Hepatocyte (in vitro differentiated cells): ENCODE results near the gene OR13C2. TPM values are rescaled to one million over a fixed set of nuclear protein-coding genes. Genes with fewer than 3 reads are reported as not detected.
"Not testable (repeated sequence)": the region's sequence is repeated elsewhere in the genome, so short reads cannot be mapped to it uniquely, and the experiment has no call there.

ENCODE experiments used
- DNase-seq: peaks from one replicate; pipeline ENCODE4 v3.0.0-alpha.2; 2016; ENCODE audit warnings: low spot score
- H2AFZ ChIP-seq: fragments of 200-600 bp; sonication (generic); 2 replicates; pipeline ENCODE4 v1.6.0; 2016; ENCODE audit warnings: antibody characterized with exemption, mild to moderate bottlenecking
- H3K27ac ChIP-seq: fragments of 200-600 bp; sonication (generic); 2 replicates; pipeline ENCODE4 v1.5.1; 2016; ENCODE audit warnings: mild to moderate bottlenecking
- H3K27me3 ChIP-seq: fragments of 200-600 bp; sonication (generic); 2 replicates; pipeline ENCODE4 v1.6.1; 2016
- H3K36me3 ChIP-seq: fragments of 200-600 bp; sonication (generic); replicated peaks from 2 replicates; pipeline ENCODE4 v1.5.1; 2016; ENCODE audit warnings: low read depth; ENCODE audit not compliant: insufficient read depth
- H3K4me1 ChIP-seq: fragments of 200-600 bp; sonication (generic); 2 replicates; pipeline ENCODE4 v1.5.1; 2016; ENCODE audit warnings: mild to moderate bottlenecking, moderate library complexity; ENCODE audit not compliant: insufficient read depth
- H3K4me2 ChIP-seq: fragments of 200-600 bp; sonication (generic); 2 replicates; pipeline ENCODE4 v1.6.0; 2016
- H3K4me3 ChIP-seq: fragments of 200-600 bp; sonication (generic); 2 replicates; pipeline ENCODE4 v1.5.1; 2016; ENCODE audit warnings: mild to moderate bottlenecking
- H3K79me2 ChIP-seq: fragments of 200-600 bp; sonication (generic); 2 replicates; pipeline ENCODE4 v1.6.0; 2017; ENCODE audit warnings: mild to moderate bottlenecking
- H3K9me2 ChIP-seq: fragments of 200-600 bp; sonication (generic); replicated peaks from 2 replicates; pipeline ENCODE4 v1.6.0; 2017; ENCODE audit warnings: mild to moderate bottlenecking; ENCODE audit not compliant: insufficient read depth
- H3K9me3 ChIP-seq: fragments of 200-600 bp; sonication (generic); 2 replicates; pipeline ENCODE4 v1.5.1; 2016; ENCODE audit warnings: low read depth, mild to moderate bottlenecking
- H4K20me1 ChIP-seq: fragments of 200-600 bp; sonication (generic); 2 replicates; pipeline ENCODE4 v1.6.0; 2016; ENCODE audit warnings: mild to moderate bottlenecking; ENCODE audit not compliant: insufficient read depth, poor library complexity, severe bottlenecking
- CTCF ChIP-seq: fragments of 200-600 bp; sonication (generic); IDR thresholded peaks from 2 replicates; pipeline ENCODE4 v1.5.1; 2016; ENCODE audit warnings: antibody characterized with exemption, mild to moderate bottlenecking; ENCODE audit not compliant: poor library complexity
- EZH2 ChIP-seq: fragments of 200-600 bp; sonication (generic); IDR thresholded peaks from 2 replicates; pipeline ENCODE4 v1.6.1; 2016; ENCODE audit warnings: antibody characterized with exemption, mild to moderate bottlenecking, borderline replicate concordance
- EZH2phosphoT487 ChIP-seq: fragments of 200-600 bp; sonication (generic); IDR thresholded peaks from one replicate; pipeline ENCODE4 v1.6.1; 2018; ENCODE audit warnings: antibody characterized with exemption, mild to moderate bottlenecking, low read depth, moderate library complexity; ENCODE audit not compliant: unreplicated experiment, severe bottlenecking
- WGBS: methylation state at CpG from one replicate; pipeline ENCODE4 v1.1.6; 2016; ENCODE audit warnings: low lambda C conversion rate; ENCODE audit errors: missing lambda C conversion rate; 5-methylcytosine and 5-hydroxymethylcytosine counted together
- polyA plus RNA-seq: library from polyadenylated mRNA; unstranded; fragments of >200 nt; fragmentation: Nextera tagmentation; extraction: Ambion mirVana; gene quantifications from 2 replicates; pipeline ENCODE4 v1.2.1, GENCODE V29; 2016
- total RNA-seq: library from RNA; depleted of rRNA; stranded (reverse); fragments of >200 nt; gene quantifications from 2 replicates; pipeline ENCODE4 v1.2.3, GENCODE V29; 2014

Gene OR13C2
- total and polyA plus RNA-seq, 2 experiments from 2014 or later = not detected

DNA sequence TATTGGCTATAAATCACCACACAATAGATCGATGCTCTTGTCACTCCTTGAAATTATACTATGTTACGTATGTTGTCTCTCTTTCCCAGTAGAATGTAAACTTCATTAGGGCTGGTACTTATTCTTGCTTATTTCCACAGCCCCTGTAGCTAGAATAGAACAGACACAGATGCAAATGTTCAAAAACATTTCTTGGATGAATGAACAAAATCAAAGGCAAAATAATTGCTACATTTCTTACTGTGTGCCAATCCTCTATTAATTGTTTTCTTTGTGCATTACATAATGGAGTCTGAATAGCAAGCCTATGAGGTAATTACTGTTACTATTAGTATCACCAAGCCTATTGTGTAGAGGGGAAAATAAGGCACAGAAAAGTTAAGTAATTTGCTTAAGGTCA, 725 bp upstream of the OR13C2 start:
- H3K9me3 ChIP-seq = no peaks in the 10 kb centered on the region
- H3K4me3 ChIP-seq = no peak overlapping the region
- no peaks in the 10 kb centered on the region for H3K9me2 ChIP-seq
- no peak for DNase-seq
- no peaks in the 10 kb centered on the region for H4K20me1 ChIP-seq
- no peaks in the 10 kb centered on the region for H3K4me1 ChIP-seq
- no peak overlapping the region for H2AFZ ChIP-seq
- 74% methylated on average over 2 of the region's 2 CpGs for WGBS
- no peak overlapping the region for H3K27ac ChIP-seq
- no peaks in the 10 kb centered on the region for H3K27me3 ChIP-seq
- no peak for TF ChIP-seq CTCF
- no peak for TF ChIP-seq EZH2
- no peak for TF ChIP-seq EZH2phosphoT487
- H3K36me3 ChIP-seq = no peaks in the 10 kb centered on the region
- H3K4me2 ChIP-seq = no peak overlapping the region
- no peaks in the 10 kb centered on the region for H3K79me2 ChIP-seq

GRCh38 chr9:104604801-104605200, 626 bp downstream of the OR13C2 start:
- no peak overlapping the region for H2AFZ ChIP-seq
- H3K27ac ChIP-seq = no peak overlapping the region
- no peak overlapping the region for H3K4me2 ChIP-seq
- no peak for DNase-seq
- no peaks in the 10 kb centered on the region for H4K20me1 ChIP-seq
- H3K4me3 ChIP-seq = no peak overlapping the region
- TF ChIP-seq EZH2 = no peak
- TF ChIP-seq CTCF = no peak
- no peak for TF ChIP-seq EZH2phosphoT487
- no peaks in the 10 kb centered on the region for H3K27me3 ChIP-seq
- H3K79me2 ChIP-seq = no peaks in the 10 kb centered on the region
- 82% methylated on average over 3 of the region's 3 CpGs for WGBS
- no peaks in the 10 kb centered on the region for H3K4me1 ChIP-seq
- no peaks in the 10 kb centered on the region for H3K9me2 ChIP-seq
- H3K36me3 ChIP-seq = no peaks in the 10 kb centered on the region
- no peaks in the 10 kb centered on the region for H3K9me3 ChIP-seq

DNA sequence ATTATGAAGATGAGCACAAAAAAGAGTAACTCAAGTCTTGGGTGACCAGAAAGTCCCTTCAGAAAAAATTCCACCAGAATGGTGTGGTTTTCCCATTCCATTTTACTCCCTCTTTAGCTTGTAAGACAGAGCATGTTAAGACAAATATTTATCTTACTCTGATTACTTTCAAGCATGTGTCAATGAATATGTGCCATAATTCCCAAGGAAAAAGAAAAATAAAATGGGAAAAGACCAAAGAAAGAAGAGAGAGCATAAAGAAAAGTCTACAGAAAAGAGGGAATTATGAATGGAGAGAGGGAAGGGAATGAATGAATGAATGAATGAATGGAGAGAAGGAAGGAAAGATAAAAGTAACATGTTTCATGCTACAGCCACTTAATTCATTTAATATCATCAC, 6.1 kb downstream of the OR13C2 start, which contains the start of gene OR13C5:
Gene OR13C5 (minus strand): TSS at position 101 of the 400 bp plus-strand sequence. CDS start 0 bp downstream, at position 101.
- not testable (repeated sequence) for H3K4me3 ChIP-seq, H3K9me2 ChIP-seq, H3K9me3 ChIP-seq, H3K4me2 ChIP-seq, H3K27me3 ChIP-seq, H2AFZ ChIP-seq, DNase-seq, H4K20me1 ChIP-seq, H3K27ac ChIP-seq, H3K79me2 ChIP-seq, H3K36me3 ChIP-seq, H3K4me1 ChIP-seq

- H2AFZ ChIP-seq, DNase-seq, H3K27ac ChIP-seq, H3K79me2 ChIP-seq, H3K36me3 ChIP-seq, H3K4me2 ChIP-seq, H3K4me3 ChIP-seq, H3K9me2 ChIP-seq, H3K9me3 ChIP-seq, H3K4me1 ChIP-seq, H3K27me3 ChIP-seq, H4K20me1 ChIP-seq: not testable (repeated sequence)
- 83% methylated on average over 3 of the region's 3 CpGs for WGBS
These were observed 6.7 kb downstream of the OR13C2 start for GRCh38 chr9:104598749-104599148.

GRCh38 chr9:104589626-104590025, 15.8 kb downstream of the OR13C2 start:
- Histone ChIP-seq H4K20me1 (no peaks in the 10 kb centered on the region), H3K4me1 (no peaks in the 10 kb centered on the region), H3K4me3 (no peak overlapping the region), H2AFZ (no peak overlapping the region), H3K27ac (no peak overlapping the region), H3K4me2 (no peak overlapping the region), H3K9me2 (no peaks in the 10 kb centered on the region), H3K27me3 (no peaks in the 10 kb centered on the region), H3K36me3 (no peaks in the 10 kb centered on the region), H3K79me2 (no peaks in the 10 kb centered on the region), H3K9me3 (no peaks in the 10 kb centered on the region)
- 62% methylated on average over 1 of the region's 1 CpG for WGBS
- no peak for DNase-seq
- TF ChIP-seq CTCF = no peak
- no peak for TF ChIP-seq EZH2
- no peak for TF ChIP-seq EZH2phosphoT487
